Left ventricle myocardium inferior (tissue), 1 donor: Measurements from ENCODE around the gene ARFRP1. TPM values are rescaled to one million over a fixed set of nuclear protein-coding genes. Genes with fewer than 3 reads are reported as not detected.
"Not testable (repeated sequence)": the region's sequence is repeated elsewhere in the genome, so short reads cannot be mapped to it uniquely, and the experiment has no call there.

Experiments used
- DNase-seq: peaks from one replicate; pipeline ENCODE4 v3.0.0-alpha.2; 2020
- H3K27ac ChIP-seq: fragments of 200-600 bp; replicated peaks from 2 replicates; pipeline ENCODE4 v1.8.0; 2021
- H3K27me3 ChIP-seq: fragments of 200-600 bp; 2 replicates; pipeline ENCODE4 v1.8.0; 2021; ENCODE audit warnings: low read depth
- H3K36me3 ChIP-seq: fragments of 200-600 bp; 2 replicates; pipeline ENCODE4 v1.8.0; 2021
- H3K4me1 ChIP-seq: fragments of 200-600 bp; 2 replicates; pipeline ENCODE4 v1.8.0; 2021
- H3K4me3 ChIP-seq: fragments of 200-600 bp; 2 replicates; pipeline ENCODE4 v1.8.0; 2021; ENCODE audit warnings: mild to moderate bottlenecking, moderate library complexity
- H3K9me3 ChIP-seq: fragments of 200-600 bp; replicated peaks from 2 replicates; pipeline ENCODE4 v1.8.0; 2021
- intact Hi-C: fragments of 100-400 bp; cut with micrococcal nuclease; formaldehyde crosslinking; loops from one replicate; pipeline ENCODE4 v1.11.0; 2022
- total RNA-seq: library from RNA; stranded (reverse); fragmentation: NEBNext Ultra II Directional; extraction: Animal tissue kit (Norgen Biotek cat#: 25700); gene quantifications from one replicate; pipeline ENCODE4 v1.2.1, GENCODE V29; 2021
- TF ChIP-seq, protein P1 (sequence below): fragments of 200-600 bp; IDR thresholded peaks from 2 replicates; pipeline ENCODE4 v1.8.0; 2021; ENCODE audit warnings: antibody characterized with exemption, mild to moderate bottlenecking, borderline replicate concordance
- donor health status: DM: no; HTN: yes; CAD: no; lungs with severe emphysema.

Gene ARFRP1
- total RNA-seq, 1 donor from 2014 or later, result 37.1 TPM

DNA sequence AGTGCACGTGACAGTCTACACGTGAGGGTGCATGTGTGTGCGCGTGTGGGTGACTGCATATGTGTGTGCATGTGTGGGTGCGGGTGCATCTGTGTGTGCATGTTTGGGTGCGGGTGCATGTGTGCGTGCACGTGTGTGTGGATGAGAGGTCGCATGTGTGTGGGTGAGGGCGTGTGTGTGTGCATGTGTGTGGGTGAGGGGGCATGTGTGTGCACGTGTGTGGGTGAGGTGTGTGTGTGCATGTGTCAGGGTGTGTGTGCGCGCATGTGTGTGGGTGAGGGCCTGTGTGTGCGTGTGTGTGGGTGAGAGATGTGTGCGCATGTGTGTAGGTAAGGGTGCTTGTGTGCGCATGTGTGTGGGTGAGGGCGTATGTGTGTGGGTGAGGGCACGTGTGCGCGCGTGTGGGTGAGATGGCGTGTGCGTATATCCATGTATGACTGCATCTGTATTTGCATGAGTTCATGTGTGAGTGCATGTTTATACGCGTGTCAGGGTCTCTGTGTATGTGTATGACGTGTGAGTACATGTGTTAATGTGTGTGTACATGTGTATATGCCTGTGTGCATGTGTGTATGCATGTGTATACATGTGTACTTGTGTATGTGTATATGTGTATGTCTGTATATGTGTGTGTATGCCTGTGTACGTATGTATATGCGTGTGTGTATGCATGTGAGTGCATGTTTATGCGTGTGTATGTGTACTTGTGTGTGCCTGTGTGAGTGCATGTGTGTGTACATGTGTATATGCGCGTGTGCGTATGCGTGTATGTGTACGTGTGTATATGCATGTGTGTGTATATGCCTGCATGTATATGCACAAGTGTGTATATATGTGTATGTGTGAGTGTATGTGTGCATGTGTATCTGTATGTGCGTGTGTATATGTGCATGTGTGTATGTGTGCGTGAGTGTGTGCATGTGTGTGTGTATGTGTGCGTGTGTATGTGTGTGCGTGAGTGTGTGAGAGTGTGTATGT, 24.6 kb upstream of the ARFRP1 start:
- no peak overlapping the region for H3K27ac ChIP-seq
- H3K36me3 ChIP-seq, result peaks cover 33% of the 10 kb centered on the region
- peaks cover 5% of the 10 kb centered on the region for H3K4me1 ChIP-seq
- DNase-seq, result no peak
- intact Hi-C loops, result no loop called here
- TF ChIP-seq, protein P1, sequence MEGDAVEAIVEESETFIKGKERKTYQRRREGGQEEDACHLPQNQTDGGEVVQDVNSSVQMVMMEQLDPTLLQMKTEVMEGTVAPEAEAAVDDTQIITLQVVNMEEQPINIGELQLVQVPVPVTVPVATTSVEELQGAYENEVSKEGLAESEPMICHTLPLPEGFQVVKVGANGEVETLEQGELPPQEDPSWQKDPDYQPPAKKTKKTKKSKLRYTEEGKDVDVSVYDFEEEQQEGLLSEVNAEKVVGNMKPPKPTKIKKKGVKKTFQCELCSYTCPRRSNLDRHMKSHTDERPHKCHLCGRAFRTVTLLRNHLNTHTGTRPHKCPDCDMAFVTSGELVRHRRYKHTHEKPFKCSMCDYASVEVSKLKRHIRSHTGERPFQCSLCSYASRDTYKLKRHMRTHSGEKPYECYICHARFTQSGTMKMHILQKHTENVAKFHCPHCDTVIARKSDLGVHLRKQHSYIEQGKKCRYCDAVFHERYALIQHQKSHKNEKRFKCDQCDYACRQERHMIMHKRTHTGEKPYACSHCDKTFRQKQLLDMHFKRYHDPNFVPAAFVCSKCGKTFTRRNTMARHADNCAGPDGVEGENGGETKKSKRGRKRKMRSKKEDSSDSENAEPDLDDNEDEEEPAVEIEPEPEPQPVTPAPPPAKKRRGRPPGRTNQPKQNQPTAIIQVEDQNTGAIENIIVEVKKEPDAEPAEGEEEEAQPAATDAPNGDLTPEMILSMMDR, result no peak
- no peaks in the 10 kb centered on the region for H3K9me3 ChIP-seq
- H3K27me3 ChIP-seq, result no peaks in the 10 kb centered on the region
- H3K4me3 ChIP-seq, result no peak overlapping the region

DNA sequence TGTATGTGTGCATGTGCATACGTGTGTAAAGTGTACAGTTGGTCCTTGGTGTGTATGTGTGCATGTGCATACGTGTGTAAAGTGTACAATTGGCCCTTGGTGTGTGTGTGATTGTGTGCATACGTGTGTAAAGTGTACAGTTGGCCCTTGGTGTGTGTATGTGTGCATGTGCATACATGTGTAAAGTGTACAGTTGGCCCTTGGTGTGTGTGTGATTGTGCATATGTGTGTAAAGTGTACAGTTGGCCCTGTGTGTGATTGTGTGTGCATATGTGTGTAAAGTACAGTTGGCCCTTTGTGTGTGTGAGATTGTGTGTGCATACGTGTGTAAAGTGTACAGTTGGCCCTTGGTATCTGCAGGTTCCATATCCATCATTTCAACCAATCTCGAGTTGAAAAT, 23.6 kb upstream of the ARFRP1 start:
- Histone ChIP-seq H3K9me3 (no peaks in the 10 kb centered on the region), H3K27me3 (no peaks in the 10 kb centered on the region), H3K4me3 (no peak overlapping the region), H3K4me1 (no peaks in the 10 kb centered on the region), H3K36me3 (peaks cover 36% of the 10 kb centered on the region), H3K27ac (no peak overlapping the region)
- intact Hi-C loops, result no loop called here
- TF ChIP-seq, protein P1, result no peak
- no peak for DNase-seq

DNA sequence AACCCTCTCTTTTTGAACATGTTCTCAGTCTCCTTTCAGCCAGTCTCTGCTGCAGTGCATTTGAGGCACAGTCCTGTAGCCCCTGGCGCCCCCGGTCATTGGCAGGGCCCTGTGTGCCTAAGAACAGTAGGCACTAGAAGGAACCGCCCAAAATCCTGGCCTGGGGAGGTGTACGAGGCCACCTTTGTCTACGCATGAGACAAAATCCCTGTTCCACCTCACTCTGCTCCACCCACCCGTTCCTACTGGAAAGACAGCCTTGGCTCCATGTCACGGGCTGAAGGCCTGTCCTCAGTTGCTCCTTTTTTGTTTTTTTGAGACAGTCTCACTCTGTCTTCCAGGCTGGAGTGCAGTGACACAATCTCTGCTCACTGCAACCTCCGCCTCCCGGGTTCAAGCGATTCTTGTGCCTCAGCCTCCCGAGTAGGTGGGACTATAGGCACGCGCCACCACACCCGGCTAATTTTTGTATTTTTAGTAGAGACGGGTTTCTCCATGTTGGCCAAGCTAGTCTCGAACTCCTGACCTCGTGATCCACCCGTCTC, 22.5 kb upstream of the ARFRP1 start:
- peaks cover 36% of the 10 kb centered on the region for H3K36me3 ChIP-seq
- DNase-seq, H3K4me1 ChIP-seq, H3K27me3 ChIP-seq, H3K4me3 ChIP-seq, intact Hi-C loops, H3K9me3 ChIP-seq, H3K27ac ChIP-seq: not testable (repeated sequence)

DNA sequence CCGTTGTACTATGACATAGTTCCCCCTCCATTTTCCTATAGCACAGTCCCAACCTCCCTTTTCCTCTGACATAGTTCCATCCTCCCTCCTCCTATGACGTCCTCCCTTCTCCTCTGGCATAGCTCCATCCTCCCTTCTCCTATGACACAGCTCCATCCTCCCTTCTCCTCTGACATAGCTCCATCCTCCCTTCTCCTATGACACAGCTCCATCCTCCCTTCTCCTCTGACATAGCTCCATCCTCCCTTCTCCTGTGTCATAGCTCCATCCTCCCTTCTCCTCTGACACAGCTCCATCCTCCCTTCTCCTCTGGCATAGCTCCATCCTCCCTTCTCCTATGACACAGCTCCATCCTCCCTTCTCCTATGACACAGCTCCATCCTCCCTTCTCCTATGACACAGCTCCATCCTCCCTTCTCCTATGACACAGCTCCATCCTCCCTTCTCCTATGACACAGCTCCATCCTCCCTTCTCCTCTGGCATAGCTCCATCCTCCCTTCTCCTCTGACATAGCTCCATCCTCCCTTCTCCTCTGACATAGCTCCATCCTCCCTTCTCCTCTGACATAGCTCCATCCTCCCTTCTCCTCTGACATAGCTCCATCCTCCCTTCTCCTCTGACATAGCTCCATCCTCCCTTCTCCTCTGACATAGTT, 15.3 kb upstream of the ARFRP1 start:
- peaks cover 60% of the 10 kb centered on the region for H3K36me3 ChIP-seq
- DNase-seq, intact Hi-C loops, H3K4me3 ChIP-seq, H3K4me1 ChIP-seq, H3K27me3 ChIP-seq, H3K27ac ChIP-seq: not testable (repeated sequence)
- peaks cover 37% of the 10 kb centered on the region for H3K9me3 ChIP-seq

DNA sequence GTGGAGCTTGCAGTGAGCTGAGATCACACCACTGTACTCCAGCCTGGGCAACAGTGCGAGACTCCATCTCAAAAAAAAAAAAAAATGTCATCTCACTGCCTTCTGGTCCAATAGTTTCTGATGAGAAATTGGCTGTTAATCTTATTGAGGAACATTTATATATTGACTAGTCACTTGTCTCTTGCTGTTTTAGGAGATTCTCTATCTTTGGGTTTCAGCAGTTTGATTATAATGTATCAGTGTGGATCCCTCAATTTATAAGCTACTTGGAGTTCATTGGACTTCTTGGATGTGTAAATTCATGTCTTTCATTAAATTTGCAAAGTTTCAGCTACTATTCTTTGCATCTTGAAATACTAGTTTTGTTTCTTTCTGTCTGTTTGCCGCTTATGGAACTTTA, 11.2 kb upstream of the ARFRP1 start:
- no peaks in the 10 kb centered on the region for H3K4me1 ChIP-seq
- intact Hi-C loops, result no loop called here
- peaks cover 37% of the 10 kb centered on the region for H3K9me3 ChIP-seq
- H3K36me3 ChIP-seq, result peaks cover 77% of the 10 kb centered on the region
- H3K27me3 ChIP-seq, result no peaks in the 10 kb centered on the region
- TF ChIP-seq, protein P1, result no peak
- no peak overlapping the region for H3K4me3 ChIP-seq
- no peak overlapping the region for H3K27ac ChIP-seq
- no peak for DNase-seq

DNA sequence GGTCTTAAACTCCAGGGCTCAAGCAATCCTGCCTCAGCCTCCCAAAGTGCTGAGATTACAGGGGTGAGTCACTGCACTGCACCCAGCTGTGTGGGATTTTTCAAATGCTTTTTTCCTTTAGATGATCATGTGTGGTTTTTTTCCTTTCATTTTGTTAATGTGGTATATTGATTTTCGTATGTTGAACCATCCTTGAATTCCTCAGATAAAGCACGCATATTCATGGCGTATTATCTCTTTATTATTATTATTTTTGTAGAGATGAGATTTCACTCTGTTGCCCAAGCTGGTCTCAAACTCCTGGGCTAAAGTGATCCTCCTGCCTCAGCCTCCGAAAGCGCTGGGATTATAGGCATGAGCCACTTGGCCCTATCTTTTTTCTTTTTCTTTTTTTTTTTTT, 7.1 kb upstream of the ARFRP1 start:
- no peak overlapping the region for H3K27ac ChIP-seq
- DNase-seq, result no peak
- intact Hi-C loops, result no loop called here
- H3K9me3 ChIP-seq, result peaks cover 40% of the 10 kb centered on the region
- peaks cover 96% of the 10 kb centered on the region for H3K36me3 ChIP-seq
- H3K4me3 ChIP-seq, result no peak overlapping the region
- TF ChIP-seq, protein P1, result no peak
- H3K27me3 ChIP-seq, result no peaks in the 10 kb centered on the region
- H3K4me1 ChIP-seq, result no peaks in the 10 kb centered on the region
